ENCODE results near the gene MORF4L1. TPM values are rescaled to one million over a fixed set of nuclear protein-coding genes. Genes with fewer than 3 reads are reported as not detected.
"Not testable (repeated sequence)": the region's sequence is repeated elsewhere in the genome, so short reads cannot be mapped to it uniquely, and the experiment has no call there.

Gene MORF4L1
- polyA plus RNA-seq, 1 donor from 2014 or later = 1,505 TPM

DNA sequence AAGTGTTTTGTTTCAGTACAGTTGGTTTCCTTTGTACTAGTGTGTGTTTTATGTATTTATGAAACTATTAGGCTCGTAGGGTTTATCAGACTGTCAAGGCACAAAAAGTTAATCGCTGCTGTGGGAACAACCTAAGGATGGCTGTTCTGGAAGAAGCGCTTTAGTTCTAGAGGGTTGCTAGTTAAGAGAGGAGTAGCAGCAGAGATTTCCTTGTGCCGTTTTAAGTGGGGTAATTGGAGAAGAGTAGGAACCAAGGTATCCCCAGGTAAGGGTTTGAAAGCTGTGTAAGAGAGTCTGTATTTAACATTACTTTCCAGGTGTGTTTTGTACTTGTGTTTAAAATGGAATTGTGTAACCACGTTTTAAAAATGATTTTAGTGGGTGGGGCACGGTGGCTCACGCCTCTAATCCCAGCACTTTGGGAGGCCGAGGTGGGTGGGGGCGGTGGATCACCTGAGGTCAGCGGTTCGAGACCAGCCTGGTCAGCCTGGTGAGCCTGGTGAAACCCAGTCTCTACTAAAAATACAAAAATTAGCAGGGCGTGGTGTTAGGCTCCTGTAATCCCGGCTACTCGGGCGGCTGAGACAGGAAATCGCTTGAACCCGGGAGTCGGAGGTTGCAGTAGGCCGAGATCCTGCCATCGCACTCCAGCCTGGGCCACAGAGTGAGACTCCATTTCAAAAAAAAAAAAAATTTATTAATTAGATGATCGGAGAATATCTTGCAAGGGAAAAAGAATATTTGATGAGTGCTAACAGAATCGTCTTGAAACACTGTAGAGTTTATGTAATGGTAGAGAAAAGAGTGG, 2.6 kb downstream of the MORF4L1 start:
- Histone ChIP-seq H3F3A (ENCODE audit: insufficient read depth, low read length, poor library complexity, severe bottlenecking) (no peaks in the 10 kb centered on the region), H3K9me2 (ENCODE audit: insufficient read depth, low read length) (no peaks in the 10 kb centered on the region), H3K4me3 (ENCODE audit: low read length) (peak overlapping the region; percentile 69), H3K27ac (ENCODE audit: low read length) (peak overlapping the region; percentile 100), H3K9me3 (ENCODE audit: low read length) (no peaks in the 10 kb centered on the region), H3K4me2 (ENCODE audit: low read length) (peak overlapping the region; percentile 61), H2AFZ (ENCODE audit: low read depth, low read length) (no peak overlapping the region), H3K36me3 (ENCODE audit: insufficient read depth, low read length) (no peaks in the 10 kb centered on the region), H3K27me3 (ENCODE audit: insufficient read depth, low read depth, low read length) (no peaks in the 10 kb centered on the region), H3K79me2 (replicated peaks; ENCODE audit: insufficient read depth, low read length) (peaks cover 67% of the 10 kb centered on the region), H3K9ac (ENCODE audit: low read length) (peak overlapping the region; percentile 100), H4K20me1 (ENCODE audit: insufficient read depth) (peaks cover 54% of the 10 kb centered on the region)
- TF ChIP-seq EP300 (conservative IDR thresholded peaks at IDR 0.05; ENCODE audit: poor library complexity, severe bottlenecking) = no peak
- no peak for TF ChIP-seq SMC3 (conservative IDR thresholded peaks at IDR 0.05; ENCODE audit: poor library complexity)
- no peak for TF ChIP-seq RAD21 (conservative IDR thresholded peaks at IDR 0.05)
- no peak for TF ChIP-seq TAF1 (IDR thresholded peaks at IDR 0.05; ENCODE audit: low read depth)
- no peak for TF ChIP-seq MXI1 (conservative IDR thresholded peaks at IDR 0.05; ENCODE audit: poor library complexity, severe bottlenecking)
- TF ChIP-seq POLR2AphosphoS5 (IDR thresholded peaks at IDR 0.05) = no peak
- TF ChIP-seq, protein P1, sequence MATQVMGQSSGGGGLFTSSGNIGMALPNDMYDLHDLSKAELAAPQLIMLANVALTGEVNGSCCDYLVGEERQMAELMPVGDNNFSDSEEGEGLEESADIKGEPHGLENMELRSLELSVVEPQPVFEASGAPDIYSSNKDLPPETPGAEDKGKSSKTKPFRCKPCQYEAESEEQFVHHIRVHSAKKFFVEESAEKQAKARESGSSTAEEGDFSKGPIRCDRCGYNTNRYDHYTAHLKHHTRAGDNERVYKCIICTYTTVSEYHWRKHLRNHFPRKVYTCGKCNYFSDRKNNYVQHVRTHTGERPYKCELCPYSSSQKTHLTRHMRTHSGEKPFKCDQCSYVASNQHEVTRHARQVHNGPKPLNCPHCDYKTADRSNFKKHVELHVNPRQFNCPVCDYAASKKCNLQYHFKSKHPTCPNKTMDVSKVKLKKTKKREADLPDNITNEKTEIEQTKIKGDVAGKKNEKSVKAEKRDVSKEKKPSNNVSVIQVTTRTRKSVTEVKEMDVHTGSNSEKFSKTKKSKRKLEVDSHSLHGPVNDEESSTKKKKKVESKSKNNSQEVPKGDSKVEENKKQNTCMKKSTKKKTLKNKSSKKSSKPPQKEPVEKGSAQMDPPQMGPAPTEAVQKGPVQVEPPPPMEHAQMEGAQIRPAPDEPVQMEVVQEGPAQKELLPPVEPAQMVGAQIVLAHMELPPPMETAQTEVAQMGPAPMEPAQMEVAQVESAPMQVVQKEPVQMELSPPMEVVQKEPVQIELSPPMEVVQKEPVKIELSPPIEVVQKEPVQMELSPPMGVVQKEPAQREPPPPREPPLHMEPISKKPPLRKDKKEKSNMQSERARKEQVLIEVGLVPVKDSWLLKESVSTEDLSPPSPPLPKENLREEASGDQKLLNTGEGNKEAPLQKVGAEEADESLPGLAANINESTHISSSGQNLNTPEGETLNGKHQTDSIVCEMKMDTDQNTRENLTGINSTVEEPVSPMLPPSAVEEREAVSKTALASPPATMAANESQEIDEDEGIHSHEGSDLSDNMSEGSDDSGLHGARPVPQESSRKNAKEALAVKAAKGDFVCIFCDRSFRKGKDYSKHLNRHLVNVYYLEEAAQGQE (IDR thresholded peaks at IDR 0.05; ENCODE audit: borderline replicate concordance) = no peak
- TF ChIP-seq, protein P2, sequence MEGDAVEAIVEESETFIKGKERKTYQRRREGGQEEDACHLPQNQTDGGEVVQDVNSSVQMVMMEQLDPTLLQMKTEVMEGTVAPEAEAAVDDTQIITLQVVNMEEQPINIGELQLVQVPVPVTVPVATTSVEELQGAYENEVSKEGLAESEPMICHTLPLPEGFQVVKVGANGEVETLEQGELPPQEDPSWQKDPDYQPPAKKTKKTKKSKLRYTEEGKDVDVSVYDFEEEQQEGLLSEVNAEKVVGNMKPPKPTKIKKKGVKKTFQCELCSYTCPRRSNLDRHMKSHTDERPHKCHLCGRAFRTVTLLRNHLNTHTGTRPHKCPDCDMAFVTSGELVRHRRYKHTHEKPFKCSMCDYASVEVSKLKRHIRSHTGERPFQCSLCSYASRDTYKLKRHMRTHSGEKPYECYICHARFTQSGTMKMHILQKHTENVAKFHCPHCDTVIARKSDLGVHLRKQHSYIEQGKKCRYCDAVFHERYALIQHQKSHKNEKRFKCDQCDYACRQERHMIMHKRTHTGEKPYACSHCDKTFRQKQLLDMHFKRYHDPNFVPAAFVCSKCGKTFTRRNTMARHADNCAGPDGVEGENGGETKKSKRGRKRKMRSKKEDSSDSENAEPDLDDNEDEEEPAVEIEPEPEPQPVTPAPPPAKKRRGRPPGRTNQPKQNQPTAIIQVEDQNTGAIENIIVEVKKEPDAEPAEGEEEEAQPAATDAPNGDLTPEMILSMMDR (IDR thresholded peaks at IDR 0.05; ENCODE audit: poor library complexity, severe bottlenecking) = no peak
- TF ChIP-seq EZH2 (IDR thresholded peaks at IDR 0.05; ENCODE audit: borderline replicate concordance, insufficient read depth, low read length, poor library complexity, severe bottlenecking) = no peak

DNA sequence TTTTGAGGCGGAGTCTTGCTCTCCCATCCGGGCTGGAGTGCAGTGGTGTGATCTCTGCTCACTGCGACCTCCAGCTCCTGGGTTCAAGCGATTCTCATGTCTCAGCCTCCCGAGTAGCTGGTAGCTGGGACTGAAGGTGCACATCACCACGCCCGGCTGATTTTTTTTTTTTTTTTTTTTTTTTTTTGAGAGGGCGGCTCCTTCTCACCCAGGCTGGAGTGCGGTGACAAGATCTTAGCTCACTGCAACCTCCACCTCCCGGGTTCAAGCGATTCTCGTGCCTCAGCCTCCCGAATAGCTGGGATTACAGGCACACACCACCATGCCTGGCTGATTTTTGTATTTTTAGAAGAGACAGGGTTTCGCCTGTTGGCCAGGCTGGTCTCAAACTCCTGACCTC, 4.3 kb downstream of the MORF4L1 start:
- H3K9me3 ChIP-seq (ENCODE audit: low read length); H3K4me3 ChIP-seq (ENCODE audit: low read length); H2AFZ ChIP-seq (ENCODE audit: low read depth, low read length); H3K27me3 ChIP-seq (ENCODE audit: insufficient read depth, low read depth, low read length); H3K4me2 ChIP-seq (ENCODE audit: low read length); H3K27ac ChIP-seq (ENCODE audit: low read length); H3K9me2 ChIP-seq (ENCODE audit: insufficient read depth, low read length); H3F3A ChIP-seq (ENCODE audit: insufficient read depth, low read length, poor library complexity, severe bottlenecking); H3K36me3 ChIP-seq (ENCODE audit: insufficient read depth, low read length); H3K9ac ChIP-seq (ENCODE audit: low read length): not testable (repeated sequence)
- Histone ChIP-seq H3K79me2 (replicated peaks; ENCODE audit: insufficient read depth, low read length) (peaks cover 83% of the 10 kb centered on the region), H4K20me1 (ENCODE audit: insufficient read depth) (peaks cover 66% of the 10 kb centered on the region)
